ENCODE results near the gene AQP6.

- TF ChIP-seq CEBPB (IDR thresholded peaks at IDR 0.05; ENCODE audit: borderline replicate concordance in 1 of 2, low read depth in 2 of 2, low read length in 2 of 2) (no peak), RELA (IDR thresholded peaks at IDR 0.05; ENCODE audit: borderline replicate concordance, partially characterized antibody) (no peak), SMAD1 (IDR thresholded peaks at IDR 0.05; ENCODE audit: low read depth, partially characterized antibody) (no peak), CTCF (IDR thresholded peaks at IDR 0.05 in 2 of 3, conservative IDR thresholded peaks at IDR 0.05 in 1 of 3; ENCODE audit: control insufficient read depth in 2 of 3, extremely low read depth in 1 of 3, insufficient read depth in 1 of 3, low read depth in 3 of 3, low read length in 3 of 3) (no peak), RAD21 (IDR thresholded peaks at IDR 0.05; ENCODE audit: insufficient read depth, low read depth, low read length) (no peak), PAX5 (IDR thresholded peaks at IDR 0.05; ENCODE audit: borderline replicate concordance, low read depth, low read length) (no peak)
- TF ChIP-seq, protein P1, sequence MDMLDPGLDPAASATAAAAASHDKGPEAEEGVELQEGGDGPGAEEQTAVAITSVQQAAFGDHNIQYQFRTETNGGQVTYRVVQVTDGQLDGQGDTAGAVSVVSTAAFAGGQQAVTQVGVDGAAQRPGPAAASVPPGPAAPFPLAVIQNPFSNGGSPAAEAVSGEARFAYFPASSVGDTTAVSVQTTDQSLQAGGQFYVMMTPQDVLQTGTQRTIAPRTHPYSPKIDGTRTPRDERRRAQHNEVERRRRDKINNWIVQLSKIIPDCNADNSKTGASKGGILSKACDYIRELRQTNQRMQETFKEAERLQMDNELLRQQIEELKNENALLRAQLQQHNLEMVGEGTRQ (IDR thresholded peaks at IDR 0.05; ENCODE audit: borderline replicate concordance, low read depth, low read length) = no peak
These were observed 9.6 kb upstream of the AQP6 start for GRCh38 chr12:49962861-49963765.
